Mesenchymal stem cell (in vitro differentiated cells and primary cell): Measurements from ENCODE around the gene NID1.
A peak's percentile ranks its signal among the peaks of the same experiment; 100 is the strongest.
"Not testable (repeated sequence)": the region's sequence is repeated elsewhere in the genome, so short reads cannot be mapped to it uniquely, and the experiment has no call there.

Experiments
- DNase-seq: peaks from one replicate; pipeline ENCODE4 v3.0.0-alpha.2; 2013
- H2AFZ ChIP-seq: one replicate; pipeline ENCODE4 v1.6.1; 2013; ENCODE audit warnings: low read depth, mild to moderate bottlenecking, control low read depth, inconsistent platforms, low read length, moderate library complexity
- H2AK5ac ChIP-seq: 2 replicates; pipeline ENCODE4 v1.6.1; 2013; ENCODE audit warnings: low read length, moderate library complexity, mild to moderate bottlenecking, inconsistent platforms; ENCODE audit not compliant: severe bottlenecking
- H2BK120ac ChIP-seq: one replicate; pipeline ENCODE4 v1.6.1; 2013; ENCODE audit warnings: low read depth, mild to moderate bottlenecking, inconsistent platforms, low read length, moderate library complexity
- H2BK12ac ChIP-seq, 2 experiments: one replicate each; pipeline ENCODE4 v1.6.1; 2013; ENCODE audit warnings: inconsistent platforms in 2 of 2, low read length in 2 of 2, mild to moderate bottlenecking in 2 of 2, moderate library complexity in 2 of 2, control low read depth in 1 of 2
- H2BK15ac ChIP-seq: one replicate; pipeline ENCODE4 v1.6.1; 2013; ENCODE audit warnings: mild to moderate bottlenecking, low read depth, inconsistent platforms; ENCODE audit not compliant: poor library complexity, severe bottlenecking
- H2BK5ac ChIP-seq: 2 replicates; pipeline ENCODE4 v1.6.1; 2013; ENCODE audit warnings: low read depth, mild to moderate bottlenecking, low read length, control low read depth, inconsistent platforms; ENCODE audit not compliant: poor library complexity, severe bottlenecking
- H3K14ac ChIP-seq, 2 experiments: one replicate each; pipeline ENCODE4 v1.6.1; 2013; ENCODE audit warnings: inconsistent platforms in 2 of 2, low read length in 2 of 2, control low read depth in 1 of 2, mild to moderate bottlenecking in 1 of 2, moderate library complexity in 1 of 2
- H3K18ac ChIP-seq, 2 experiments: one replicate each; pipeline ENCODE4 v1.6.1; 2013; ENCODE audit warnings: inconsistent platforms in 2 of 2, low read length in 2 of 2, control low read depth in 1 of 2, low read depth in 1 of 2, mild to moderate bottlenecking in 1 of 2
- H3K23ac ChIP-seq, 2 experiments: one replicate each; pipeline ENCODE4 v1.6.1; 2013; ENCODE audit warnings: inconsistent platforms in 2 of 2, low read length in 2 of 2, mild to moderate bottlenecking in 2 of 2, moderate library complexity in 2 of 2, control low read depth in 1 of 2
- H3K27ac ChIP-seq: 2 replicates; pipeline ENCODE4 v1.5.1; 2013; ENCODE audit warnings: mild to moderate bottlenecking, moderate library complexity, low read length, control low read depth, inconsistent platforms; ENCODE audit not compliant: poor library complexity, severe bottlenecking
- H3K27me3 ChIP-seq, 2 experiments: 2 replicates each; pipeline versions ENCODE4 v1.6.1 to v1.7.0; 2013; ENCODE audit warnings: low read length in 2 of 2, mild to moderate bottlenecking in 2 of 2, moderate library complexity in 2 of 2, control low read depth in 1 of 2, inconsistent platforms in 1 of 2; ENCODE audit not compliant: control insufficient read depth in 1 of 2, insufficient read depth in 1 of 2
- H3K36me3 ChIP-seq, 2 experiments: 2 replicates each; pipeline versions ENCODE4 v1.6.1 to v1.7.0; 2013; ENCODE audit warnings: low read length in 2 of 2, control low read depth in 1 of 2, inconsistent platforms in 1 of 2, low read depth in 1 of 2, mild to moderate bottlenecking in 1 of 2; ENCODE audit not compliant: insufficient read depth in 2 of 2, control insufficient read depth in 1 of 2
- H3K4ac ChIP-seq, 2 experiments: one replicate each; pipeline ENCODE4 v1.6.1; 2013; ENCODE audit warnings: inconsistent platforms in 2 of 2, low read length in 2 of 2, mild to moderate bottlenecking in 2 of 2, moderate library complexity in 2 of 2, control low read depth in 1 of 2, low read depth in 1 of 2
- H3K4me1 ChIP-seq: 2 replicates; pipeline ENCODE4 v1.6.1; 2013; ENCODE audit warnings: low read depth, low read length, control low read depth; ENCODE audit not compliant: control insufficient read depth, insufficient read depth
- H3K4me2 ChIP-seq: 2 replicates; pipeline ENCODE4 v1.6.1; 2013; ENCODE audit warnings: low read length, mild to moderate bottlenecking, inconsistent platforms; ENCODE audit not compliant: poor library complexity, severe bottlenecking
- H3K4me3 ChIP-seq, 2 experiments: 2 replicates each; pipeline versions ENCODE4 v1.5.1 to v1.7.0; 2013; ENCODE audit warnings: low read length in 2 of 2, mild to moderate bottlenecking in 2 of 2, control low read depth in 1 of 2, low read depth in 1 of 2; ENCODE audit not compliant: insufficient read depth in 1 of 2
- H3K79me1 ChIP-seq: replicated peaks from 2 replicates; pipeline ENCODE4 v1.6.1; 2013; ENCODE audit warnings: mild to moderate bottlenecking, control low read depth, low read length, inconsistent platforms; ENCODE audit not compliant: poor library complexity, severe bottlenecking
- H3K9ac ChIP-seq: 2 replicates; pipeline ENCODE4 v1.7.0; 2013; ENCODE audit warnings: mild to moderate bottlenecking, low read length, moderate library complexity
- H3K9me3 ChIP-seq: 2 replicates; pipeline ENCODE4 v1.7.0; 2013; ENCODE audit warnings: mild to moderate bottlenecking, low read length; ENCODE audit not compliant: control insufficient read depth
- H4K8ac ChIP-seq: one replicate; pipeline ENCODE4 v1.6.1; 2013; ENCODE audit warnings: inconsistent platforms, mild to moderate bottlenecking, low read length, moderate library complexity
- H4K91ac ChIP-seq: one replicate; pipeline ENCODE4 v1.6.1; 2013; ENCODE audit warnings: mild to moderate bottlenecking, low read length, inconsistent platforms
- WGBS: methylation state at CpG from one replicate; pipeline ENCODE4 v1.1.7; 2013; ENCODE audit warnings: mixed read lengths; 5-methylcytosine and 5-hydroxymethylcytosine counted together

The NID1 gene

DNA sequence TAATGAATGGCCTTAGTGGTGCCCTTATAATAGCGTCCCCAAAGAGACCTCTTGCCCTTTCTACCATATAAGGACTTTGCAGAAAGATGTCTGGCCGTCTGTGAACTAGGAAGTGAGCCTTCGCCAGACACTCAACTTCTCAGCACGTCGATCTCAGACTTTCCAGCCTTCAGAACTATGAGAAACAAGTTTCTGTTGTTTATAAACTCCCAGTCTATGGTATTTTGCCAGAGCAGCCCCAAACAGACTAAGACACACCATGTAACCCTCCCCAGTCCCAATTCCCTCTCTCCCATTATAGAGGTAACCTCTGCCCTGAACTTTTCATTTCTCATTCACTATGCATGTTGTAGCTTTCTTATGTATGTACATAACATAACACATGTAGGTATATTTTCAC is 55.7 kb downstream of the NID1 start:
- Histone ChIP-seq H3K4me3 (peak overlapping the region in 1 of 2 experiments; percentile 48), H2BK120ac (no peak overlapping the region), H3K27me3 (no peaks in the 10 kb centered on the region), H2BK12ac (peak overlapping the region in 1 of 2 experiments; percentile 57), H3K79me1 (no peaks in the 10 kb centered on the region), H3K4me2 (no peak overlapping the region), H2BK5ac (no peak overlapping the region), H4K91ac (no peak overlapping the region), H3K4me1 (peaks cover under 1% of the 10 kb centered on the region), H4K8ac (no peak overlapping the region), H3K9ac (peak overlapping the region; percentile 65), H3K18ac (peak overlapping the region; percentile 0 to 88), H3K4ac (no peak overlapping the region), H2AK5ac (no peak overlapping the region), H3K14ac (no peak overlapping the region), H2AFZ (no peak overlapping the region), H3K23ac (no peak overlapping the region), H3K9me3 (no peaks in the 10 kb centered on the region), H2BK15ac (no peak overlapping the region), H3K36me3 (peaks cover 3 to 46% of the 10 kb centered on the region in 2 experiments), H3K27ac (no peak overlapping the region)
- 47% methylated on average over 5 of the region's 5 CpGs for WGBS
- DNase-seq, result peak; percentile 67

DNA sequence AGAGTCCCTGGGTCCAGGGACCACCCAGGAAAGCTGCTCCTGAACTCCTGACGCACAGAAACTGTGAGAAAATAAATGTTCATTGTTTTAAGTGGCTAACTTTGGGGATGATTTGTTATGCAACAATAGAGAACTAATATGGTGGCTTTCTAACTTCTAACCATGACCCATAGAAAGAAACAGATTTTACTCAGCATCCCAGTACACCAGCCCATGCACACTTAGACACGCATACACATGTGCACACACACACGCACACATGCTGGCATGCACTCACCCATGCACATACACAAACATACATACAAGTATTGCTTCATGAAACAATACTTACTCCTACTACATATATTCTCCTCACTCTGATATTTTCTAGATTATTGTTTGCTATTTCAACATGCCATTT is 57.1 kb downstream of the NID1 start:
- Histone ChIP-seq H2AK5ac (no peak overlapping the region), H3K14ac (no peak overlapping the region), H3K9me3 (no peaks in the 10 kb centered on the region), H2BK12ac (peak overlapping the region in 1 of 2 experiments; percentile 32), H3K4me1 (peaks cover 1% of the 10 kb centered on the region), H4K91ac (peak overlapping the region; percentile 35), H2BK15ac (no peak overlapping the region), H2AFZ (no peak overlapping the region), H3K4ac (peak overlapping the region in 1 of 2 experiments; percentile 27), H3K4me3 (no peak overlapping the region), H3K27ac (no peak overlapping the region), H3K23ac (no peak overlapping the region), H3K18ac (no peak overlapping the region), H4K8ac (no peak overlapping the region), H3K36me3 (peaks cover 3 to 33% of the 10 kb centered on the region in 2 experiments), H2BK120ac (no peak overlapping the region), H3K79me1 (no peaks in the 10 kb centered on the region), H3K9ac (no peak overlapping the region), H3K27me3 (no peaks in the 10 kb centered on the region), H2BK5ac (no peak overlapping the region), H3K4me2 (no peak overlapping the region)
- WGBS, result 99% methylated on average over 3 of the region's 3 CpGs
- DNase-seq, result no peak

DNA sequence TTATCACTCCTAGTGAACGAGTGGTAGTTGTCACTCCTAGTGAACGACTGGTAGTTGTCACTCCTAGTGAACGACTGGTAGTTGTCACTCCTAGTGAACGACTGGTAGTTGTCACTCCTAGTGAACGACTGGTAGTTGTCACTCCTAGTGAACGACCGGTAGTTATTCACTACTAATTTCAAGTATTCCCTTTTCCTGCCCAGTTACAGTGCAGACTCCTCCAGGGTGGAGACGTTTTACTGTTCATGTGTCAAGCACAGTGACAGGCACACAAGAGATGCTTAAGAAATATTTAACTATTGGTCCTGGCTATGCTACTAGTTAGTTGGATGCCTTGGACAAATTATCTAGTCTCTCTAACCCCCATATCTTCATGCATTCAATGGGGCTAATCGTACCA is 61.8 kb downstream of the NID1 start:
- H4K91ac ChIP-seq, H3K4me1 ChIP-seq, H2BK120ac ChIP-seq, H3K9ac ChIP-seq, H3K4ac ChIP-seq, H2AK5ac ChIP-seq, H3K14ac ChIP-seq, H3K4me3 ChIP-seq, DNase-seq, H3K79me1 ChIP-seq, H3K27ac ChIP-seq, H2BK12ac ChIP-seq, H2BK15ac ChIP-seq, H3K23ac ChIP-seq, H3K9me3 ChIP-seq, H2AFZ ChIP-seq, H3K4me2 ChIP-seq, H2BK5ac ChIP-seq, H3K18ac ChIP-seq, H3K27me3 ChIP-seq: not testable (repeated sequence)
- H3K36me3 ChIP-seq, result peaks cover 0 to 21% of the 10 kb centered on the region in 2 experiments
- WGBS, result 82% methylated on average over 8 of the region's 9 CpGs
- H4K8ac ChIP-seq, result peak overlapping the region; percentile 14

DNA sequence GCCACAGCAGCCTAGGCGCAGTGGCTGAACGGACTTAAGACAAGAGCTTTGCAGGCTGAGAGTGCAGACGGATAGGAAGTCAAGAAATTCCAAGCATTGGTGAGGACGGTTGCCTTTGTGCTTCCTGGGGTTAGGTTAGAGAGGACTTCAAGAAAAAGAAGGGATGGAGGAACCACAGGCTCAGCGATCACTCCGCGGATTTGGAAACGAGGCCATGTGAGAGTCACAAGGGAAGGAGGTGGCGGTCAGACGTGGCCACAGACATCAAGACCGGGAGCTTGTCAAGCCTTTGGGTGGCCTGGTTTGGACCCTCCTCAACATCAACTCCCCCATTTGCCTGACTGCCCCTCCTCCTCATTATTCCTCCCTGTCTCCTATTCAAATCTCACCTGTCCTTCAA is 62.3 kb downstream of the NID1 start:
- H2BK15ac ChIP-seq, result no peak overlapping the region
- no peaks in the 10 kb centered on the region for H3K9me3 ChIP-seq
- H3K79me1 ChIP-seq, result no peaks in the 10 kb centered on the region
- peaks cover 0 to 21% of the 10 kb centered on the region in 2 experiments for H3K36me3 ChIP-seq
- H2BK12ac ChIP-seq, result peak overlapping the region in 1 of 2 experiments; percentile 21
- no peak overlapping the region for H2AFZ ChIP-seq
- no peak overlapping the region for H3K4me3 ChIP-seq
- DNase-seq, result no peak
- H3K23ac ChIP-seq, result no peak overlapping the region
- no peak overlapping the region for H4K91ac ChIP-seq
- H3K4me2 ChIP-seq, result no peak overlapping the region
- peak overlapping the region in 1 of 2 experiments; percentile 35 for H3K18ac ChIP-seq
- H2AK5ac ChIP-seq, result no peak overlapping the region
- H4K8ac ChIP-seq, result no peak overlapping the region
- H3K4ac ChIP-seq, result no peak overlapping the region
- H3K9ac ChIP-seq, result no peak overlapping the region
- peaks cover 1% of the 10 kb centered on the region for H3K4me1 ChIP-seq
- H2BK5ac ChIP-seq, result no peak overlapping the region
- no peaks in the 10 kb centered on the region for H3K27me3 ChIP-seq
- WGBS, result 86% methylated on average over 11 of the region's 11 CpGs
- H3K27ac ChIP-seq, result no peak overlapping the region
- H3K14ac ChIP-seq, result no peak overlapping the region
- no peak overlapping the region for H2BK120ac ChIP-seq
